ENCODE results near the gene NR2E1. TPM values are rescaled to one million over a fixed set of nuclear protein-coding genes. Genes with fewer than 3 reads are reported as not detected.

The NR2E1 gene
- total RNA-seq, 2 donors from 2014 or later = not detected

GRCh38 chr6:108235127-108235526, 69.3 kb downstream of the NR2E1 start:
- Mint-ChIP-seq H3K27me3 (no peaks in the 10 kb centered on the region), H3K27ac (no peak overlapping the region), H3K4me3 (no peak overlapping the region), H3K9me3 (no peaks in the 10 kb centered on the region), H3K4me1 (ENCODE audit: low read depth in 2 of 2) (peaks cover 16 to 18% of the 10 kb centered on the region in 2 donors), H3K36me3 (no peaks in the 10 kb centered on the region)
- ATAC-seq (no peak), DNase-seq (ENCODE audit: low spot score) (no peak)

- H3K27me3 Mint-ChIP-seq = no peaks in the 10 kb centered on the region
- H3K4me1 Mint-ChIP-seq (ENCODE audit: low read depth in 2 of 2) = peaks cover 17% of the 10 kb centered on the region in 2 donors
- ATAC-seq (no peak), DNase-seq (ENCODE audit: low spot score) (no peak)
- H3K36me3 Mint-ChIP-seq = peaks cover 3% of the 10 kb centered on the region
- H3K4me3 Mint-ChIP-seq = no peak overlapping the region
- H3K27ac Mint-ChIP-seq = no peak overlapping the region
- no peaks in the 10 kb centered on the region for H3K9me3 Mint-ChIP-seq
Measured at GRCh38 chr6:108236791-108237190, 71.0 kb downstream of the NR2E1 start.

- Mint-ChIP-seq H3K4me3 (no peak overlapping the region), H3K27ac (no peak overlapping the region), H3K36me3 (peaks cover 11% of the 10 kb centered on the region), H3K27me3 (no peaks in the 10 kb centered on the region), H3K9me3 (peaks cover 5% of the 10 kb centered on the region), H3K4me1 (ENCODE audit: low read depth in 2 of 2) (peaks cover 19 to 21% of the 10 kb centered on the region in 2 donors)
- no peak for ATAC-seq
- no peak for DNase-seq (ENCODE audit: low spot score)
Measured at GRCh38 chr6:108238322-108238721, 72.5 kb downstream of the NR2E1 start.

Other genes starting within 250 kb of the NR2E1 start
- 100 to 1,000 TPM; 106 to 116 TPM for gene SEC63, start 207.8 kb upstream of the NR2E1 start, total RNA-seq
- gene OSTM1, start 91.3 kb upstream of the NR2E1 start, total RNA-seq = 10 to 100 TPM; 37.7 to 55.6 TPM
- gene SNX3, start 95.0 kb downstream of the NR2E1 start, total RNA-seq = 10 to 100 TPM; 40.8 to 76.6 TPM
- gene AFG1L, start 129.0 kb downstream of the NR2E1 start, total RNA-seq = 1 to 10 TPM; 4.6 to 5.0 TPM